HUES48 (cell line): ENCODE data around the gene PCSK4.

Source experiments
- H3K27ac ChIP-seq: one replicate; pipeline ENCODE4 v1.7.0; 2013; ENCODE audit warnings: low read depth, low read length, inconsistent platforms
- H3K27me3 ChIP-seq: 2 replicates; pipeline ENCODE4 v1.6.1; 2013; ENCODE audit warnings: mild to moderate bottlenecking, low read length; ENCODE audit not compliant: control insufficient read depth, insufficient read depth
- H3K36me3 ChIP-seq: 2 replicates; pipeline ENCODE4 v1.6.1; 2013; ENCODE audit warnings: low read length; ENCODE audit not compliant: control insufficient read depth, insufficient read depth
- H3K4me1 ChIP-seq: 2 replicates; pipeline ENCODE4 v1.6.1; 2013; ENCODE audit warnings: mild to moderate bottlenecking, low read length; ENCODE audit not compliant: control insufficient read depth, insufficient read depth
- H3K4me3 ChIP-seq: 2 replicates; pipeline ENCODE4 v1.5.1; 2013; ENCODE audit warnings: mild to moderate bottlenecking, low read depth, low read length
- H3K9ac ChIP-seq: 2 replicates; pipeline ENCODE4 v1.6.1; 2013; ENCODE audit warnings: mild to moderate bottlenecking, low read depth, low read length, moderate library complexity
- H3K9me3 ChIP-seq: 2 replicates; pipeline ENCODE4 v1.6.1; 2013; ENCODE audit warnings: low read length; ENCODE audit not compliant: control insufficient read depth, insufficient read depth

Gene PCSK4

GRCh38 chr19:1510442-1510806, 20.3 kb upstream of the PCSK4 start:
- H3K27me3 ChIP-seq = peaks cover 15% of the 10 kb centered on the region
- H3K9me3 ChIP-seq = no peaks in the 10 kb centered on the region
- H3K4me1 ChIP-seq = no peaks in the 10 kb centered on the region
- no peak overlapping the region for H3K4me3 ChIP-seq
- no peaks in the 10 kb centered on the region for H3K36me3 ChIP-seq
- no peak overlapping the region for H3K27ac ChIP-seq
- H3K9ac ChIP-seq = no peak overlapping the region

- Histone ChIP-seq H3K36me3 (no peaks in the 10 kb centered on the region), H3K4me1 (no peaks in the 10 kb centered on the region), H3K4me3 (no peak overlapping the region), H3K27ac (no peak overlapping the region), H3K27me3 (peaks cover 12% of the 10 kb centered on the region), H3K9me3 (no peaks in the 10 kb centered on the region), H3K9ac (no peak overlapping the region)
Measured at GRCh38 chr19:1509602-1510441, 19.7 kb upstream of the PCSK4 start.

- Histone ChIP-seq H3K9me3 (no peaks in the 10 kb centered on the region), H3K36me3 (no peaks in the 10 kb centered on the region), H3K9ac (no peak overlapping the region), H3K27me3 (peaks cover 19% of the 10 kb centered on the region), H3K27ac (no peak overlapping the region), H3K4me1 (peaks cover 3% of the 10 kb centered on the region; the same call in 1 of the 2 replicates), H3K4me3 (peak overlapping the region; percentile 56)
Measured at GRCh38 chr19:1508507-1508856, 18.3 kb upstream of the PCSK4 start.

- Histone ChIP-seq H3K4me3 (peak overlapping the region; percentile 79), H3K4me1 (peaks cover 3% of the 10 kb centered on the region; the same call in 1 of the 2 replicates), H3K27me3 (peaks cover 24% of the 10 kb centered on the region), H3K9me3 (no peaks in the 10 kb centered on the region), H3K27ac (peak overlapping the region; percentile 92), H3K36me3 (no peaks in the 10 kb centered on the region), H3K9ac (peak overlapping the region; percentile 65)
Measured at GRCh38 chr19:1507763-1508506, 17.8 kb upstream of the PCSK4 start.

- H3K36me3 ChIP-seq = no peaks in the 10 kb centered on the region
Measured at GRCh38 chr19:1507192-1507660, 17.1 kb upstream of the PCSK4 start.

GRCh38 chr19:1505991-1506881, 16.1 kb upstream of the PCSK4 start:
- Histone ChIP-seq H3K4me3 (no peak overlapping the region), H3K9ac (no peak overlapping the region), H3K4me1 (peaks cover 3% of the 10 kb centered on the region; the same call in 1 of the 2 replicates), H3K27ac (no peak overlapping the region), H3K9me3 (no peaks in the 10 kb centered on the region), H3K27me3 (peaks cover 19% of the 10 kb centered on the region), H3K36me3 (no peaks in the 10 kb centered on the region)

More at GRCh38 chr19:1507192-1507660, 17.1 kb upstream of the PCSK4 start:
- H3K4me1 ChIP-seq = peaks cover 3% of the 10 kb centered on the region; the same call in 1 of the 2 replicates
- H3K9me3 ChIP-seq = no peaks in the 10 kb centered on the region
- peak overlapping the region; percentile 79; the same call in 1 of the 2 replicates for H3K4me3 ChIP-seq
- no peak overlapping the region for H3K9ac ChIP-seq
- H3K27me3 ChIP-seq = peaks cover 28% of the 10 kb centered on the region
- peak overlapping the region; percentile 92 for H3K27ac ChIP-seq

GRCh38 chr19:1505012-1505411, 14.9 kb upstream of the PCSK4 start:
- H3K9ac ChIP-seq = no peak overlapping the region
- H3K27ac ChIP-seq = no peak overlapping the region
- no peak overlapping the region for H3K4me3 ChIP-seq
- peaks cover 18% of the 10 kb centered on the region for H3K27me3 ChIP-seq
- no peaks in the 10 kb centered on the region; the same call in 1 of the 2 replicates for H3K9me3 ChIP-seq
- H3K4me1 ChIP-seq = peaks cover 3% of the 10 kb centered on the region; the same call in 1 of the 2 replicates
- no peaks in the 10 kb centered on the region for H3K36me3 ChIP-seq

- Histone ChIP-seq H3K9ac (0 out of 2 replicates have a peak overlapping the region, but pooled peaks have one; percentile 25), H3K27me3 (peaks cover 18% of the 10 kb centered on the region), H3K4me1 (peaks cover 3% of the 10 kb centered on the region; the same call in 1 of the 2 replicates), H3K27ac (no peak overlapping the region), H3K36me3 (no peaks in the 10 kb centered on the region), H3K4me3 (peak overlapping the region; percentile 45), H3K9me3 (no peaks in the 10 kb centered on the region; the same call in 1 of the 2 replicates)
Measured at GRCh38 chr19:1503925-1504773, 14.0 kb upstream of the PCSK4 start.

GRCh38 chr19:1503089-1503924, 13.2 kb upstream of the PCSK4 start:
- no peaks in the 10 kb centered on the region for H3K36me3 ChIP-seq
- H3K27me3 ChIP-seq = peaks cover 18% of the 10 kb centered on the region
- H3K4me1 ChIP-seq = peaks cover 3% of the 10 kb centered on the region; the same call in 1 of the 2 replicates
- peak overlapping the region; percentile 45 for H3K4me3 ChIP-seq
- no peaks in the 10 kb centered on the region; the same call in 1 of the 2 replicates for H3K9me3 ChIP-seq
- 0 out of 2 replicates have a peak overlapping the region, but pooled peaks have one; percentile 25 for H3K9ac ChIP-seq
- no peak overlapping the region for H3K27ac ChIP-seq
